SK-N-SH (cell line): ENCODE measurements around the gene TBC1D16.

ENCODE experiments used
- CTCF ChIP-seq: fragments of 200-600 bp; sonication (generic); IDR thresholded peaks from 2 replicates; pipeline ENCODE4 v1.6.1; 2017; ENCODE audit warnings: antibody characterized with exemption, mild to moderate bottlenecking, moderate library complexity
- EP300 ChIP-seq, 2 experiments: IDR thresholded peaks; 2 replicates each; pipeline versions ENCODE4 v1.4.0 to v1.6.1; 2012; ENCODE audit warnings: borderline replicate concordance in 1 of 2, low read depth in 1 of 2, low read length in 1 of 2
- EZH2phosphoT487 ChIP-seq: fragments of 200-600 bp; sonication (generic); IDR thresholded peaks from 2 replicates; pipeline ENCODE4 v1.6.1; 2017; ENCODE audit warnings: low read depth, mixed run types, mild to moderate bottlenecking, antibody characterized with exemption, moderate library complexity, borderline replicate concordance
- GABPA ChIP-seq: IDR thresholded peaks from 2 replicates; pipeline ENCODE4 v1.4.0; 2012; ENCODE audit warnings: low read depth, mild to moderate bottlenecking
- GATA2 ChIP-seq: sonication (generic); formaldehyde crosslinking; IDR thresholded peaks from 2 replicates; pipeline ENCODE4 v1.5.0; 2020; ENCODE audit warnings: mild to moderate bottlenecking, missing genetic modification reagents
- JUND ChIP-seq: IDR thresholded peaks from 2 replicates; pipeline ENCODE4 v1.4.0; 2012
- MAX ChIP-seq: IDR thresholded peaks from 2 replicates; pipeline ENCODE4 v1.4.0; 2012; ENCODE audit warnings: low read depth
- NFIC ChIP-seq: IDR thresholded peaks from 2 replicates; pipeline ENCODE4 v1.4.0; 2012; ENCODE audit warnings: borderline replicate concordance
- POLR2AphosphoS5 ChIP-seq: IDR thresholded peaks from 2 replicates; pipeline ENCODE4 v1.6.1; 2012; ENCODE audit warnings: low read depth, low read length
- RAD21 ChIP-seq: IDR thresholded peaks from 2 replicates; pipeline ENCODE4 v1.6.1; 2012; ENCODE audit warnings: mild to moderate bottlenecking, low read length
- RFX5 ChIP-seq: IDR thresholded peaks from 2 replicates; pipeline ENCODE4 v1.6.1; 2012; ENCODE audit warnings: mild to moderate bottlenecking, improper control_type of control experiment, low read length
- SIN3A ChIP-seq: IDR thresholded peaks from 2 replicates; pipeline ENCODE4 v1.6.1; 2012; ENCODE audit warnings: low read depth, mild to moderate bottlenecking, low read length, moderate library complexity, borderline replicate concordance

- TF ChIP-seq CTCF: no peak
- no peak for TF ChIP-seq EZH2phosphoT487
- TF ChIP-seq SIN3A: no peak
- TF ChIP-seq POLR2AphosphoS5: no peak
- no peak for TF ChIP-seq GATA2 (CRISPR knock-in tag)
- no peak for TF ChIP-seq GABPA
- no peak for TF ChIP-seq NFIC
- no peak for TF ChIP-seq RAD21
- no peak for TF ChIP-seq EP300 (IDR thresholded peaks at IDR 0.05; ENCODE audit: borderline replicate concordance in 1 of 2, low read depth in 1 of 2, low read length in 1 of 2)
- TF ChIP-seq JUND: no peak
- no peak for TF ChIP-seq MAX
- no peak for TF ChIP-seq RFX5
These were observed 114.8 kb downstream of the TBC1D16 start for GRCh38 chr17:79920751-79921410.
